ENCODE measurements around the gene TOR1AIP2. TPM values are rescaled to one million over a fixed set of nuclear protein-coding genes. Genes with fewer than 3 reads are reported as not detected.

TOR1AIP2 gene
- total and polyA plus RNA-seq, 2 donors (not counting 3 experiments of a cell fraction or from before 2014, with no cell fraction given): 18.6 to 101 TPM

- no peak overlapping the region for H3K27ac ChIP-seq (ENCODE audit: insufficient read depth, low read depth, low read length)
- dilution Hi-C loops (cut with MboI; ENCODE audit: extremely low pct_ligation_motif_present, low sequenced_read_pairs): no loop called here
- H2AFZ ChIP-seq (ENCODE audit: low read depth, low read length): no peak overlapping the region
- H4K20me1 ChIP-seq (replicated peaks; ENCODE audit: control insufficient read depth, extremely low read depth, insufficient read depth, low read length): no peaks in the 10 kb centered on the region
- no peaks in the 10 kb centered on the region for H3K9me3 ChIP-seq (replicated peaks; ENCODE audit: control insufficient read depth, insufficient read depth, low read length)
- no peak for FAIRE-seq
- no peaks in the 10 kb centered on the region for H3K9me1 ChIP-seq (replicated peaks; ENCODE audit: control insufficient read depth, extremely low read depth, insufficient read depth, low read length)
- H3K79me2 ChIP-seq (ENCODE audit: control insufficient read depth, insufficient read depth, low read length): no peaks in the 10 kb centered on the region
- DNase-seq (ENCODE audit: low read depth, low spot score): no peak
- H3K4me2 ChIP-seq (ENCODE audit: insufficient read depth, low read length): no peak overlapping the region
- H3K4me1 ChIP-seq (ENCODE audit: control insufficient read depth, extremely low read depth, insufficient read depth, low read length): no peaks in the 10 kb centered on the region
- H3K4me3 ChIP-seq (replicated peaks in 1 of 3; ENCODE audit: insufficient read depth in 1 of 3, low read depth in 1 of 3, low read length in 3 of 3): no peak overlapping the region
- intact Hi-C loops (cut with micrococcal nuclease): no loop called here
- H3K27me3 ChIP-seq (ENCODE audit: control insufficient read depth in 2 of 2, insufficient read depth in 2 of 2, low read length in 2 of 2): no peaks in the 10 kb centered on the region
- no peak overlapping the region for H3K9ac ChIP-seq (replicated peaks; ENCODE audit: extremely low read depth, insufficient read depth, low read length)
- no peak for TF ChIP-seq EZH2 (IDR thresholded peaks at IDR 0.05; ENCODE audit: borderline replicate concordance, low read depth, low read length, severe bottlenecking)
- TF ChIP-seq FOS (IDR thresholded peaks at IDR 0.05; ENCODE audit: borderline replicate concordance, insufficient read depth, low read length): peak; percentile 14
- TF ChIP-seq JUN (IDR thresholded peaks at IDR 0.05; ENCODE audit: borderline replicate concordance, insufficient read depth, insufficient read length, low read depth): peak; percentile 19
- ChIA-PET CTCF (interaction anchor here (0.8 to 1.1 kb wide), 2 partner anchors 9 to 255 kb away, joined by 3 read pairs; no protein-coding TSS in a partner anchor), POLR2A (no interaction called here)
- no peaks in the 10 kb centered on the region for H3K36me3 ChIP-seq (ENCODE audit: control insufficient read depth in 2 of 2, extremely low read depth in 1 of 2, insufficient read depth in 2 of 2, low read length in 2 of 2)
- BruUV-seq (replicated peaks): no TSS peak
Observed at GRCh38 chr1:179925922-179926849, 48.6 kb upstream of the TOR1AIP2 start.

- no peak for TF ChIP-seq POLR2AphosphoS5 (IDR thresholded peaks at IDR 0.05; ENCODE audit: insufficient read depth, low read depth, low read length)
- no peak for TF ChIP-seq FOS (IDR thresholded peaks at IDR 0.05; ENCODE audit: borderline replicate concordance, insufficient read depth, low read length)
- no peak for TF ChIP-seq MYC (IDR thresholded peaks at IDR 0.05; ENCODE audit: low read depth, low read length)
- no peak for TF ChIP-seq CTCF (IDR thresholded peaks at IDR 0.05; ENCODE audit: extremely low read depth in 1 of 2, insufficient read depth in 1 of 2, low read depth in 1 of 2, low read length in 2 of 2)
- TF ChIP-seq POLR2A (IDR thresholded peaks at IDR 0.05; ENCODE audit: low read depth, low read length): no peak
- no peak for TF ChIP-seq MAX (IDR thresholded peaks at IDR 0.05; ENCODE audit: insufficient read depth, insufficient read length)
- TF ChIP-seq EZH2 (IDR thresholded peaks at IDR 0.05; ENCODE audit: borderline replicate concordance, low read depth, low read length, severe bottlenecking): no peak
- no peak for TF ChIP-seq GATA2 (IDR thresholded peaks at IDR 0.05; ENCODE audit: insufficient read depth, insufficient read length, low read depth, low read length)
- TF ChIP-seq JUN (IDR thresholded peaks at IDR 0.05; ENCODE audit: borderline replicate concordance, insufficient read depth, insufficient read length, low read depth): no peak
- Histone ChIP-seq H3K9ac (replicated peaks; ENCODE audit: extremely low read depth, insufficient read depth, low read length) (no peak overlapping the region), H3K9me1 (replicated peaks; ENCODE audit: control insufficient read depth, extremely low read depth, insufficient read depth, low read length) (no peaks in the 10 kb centered on the region), H3K79me2 (ENCODE audit: control insufficient read depth, insufficient read depth, low read length) (no peaks in the 10 kb centered on the region), H3K36me3 (ENCODE audit: control insufficient read depth in 2 of 2, extremely low read depth in 1 of 2, insufficient read depth in 2 of 2, low read length in 2 of 2) (no peaks in the 10 kb centered on the region), H3K4me3 (replicated peaks in 1 of 3; ENCODE audit: insufficient read depth in 1 of 3, low read depth in 1 of 3, low read length in 3 of 3) (no peak overlapping the region), H4K20me1 (replicated peaks; ENCODE audit: control insufficient read depth, extremely low read depth, insufficient read depth, low read length) (no peaks in the 10 kb centered on the region), H3K27me3 (ENCODE audit: control insufficient read depth in 2 of 2, insufficient read depth in 2 of 2, low read length in 2 of 2) (no peaks in the 10 kb centered on the region), H3K9me3 (replicated peaks; ENCODE audit: control insufficient read depth, insufficient read depth, low read length) (no peaks in the 10 kb centered on the region), H3K4me1 (ENCODE audit: control insufficient read depth, extremely low read depth, insufficient read depth, low read length) (no peaks in the 10 kb centered on the region), H3K4me2 (ENCODE audit: insufficient read depth, low read length) (no peak overlapping the region), H2AFZ (ENCODE audit: low read depth, low read length) (no peak overlapping the region), H3K27ac (ENCODE audit: insufficient read depth, low read depth, low read length) (no peak overlapping the region)
- intact Hi-C loops (cut with micrococcal nuclease): no loop called here
- no peak for DNase-seq (ENCODE audit: low read depth, low spot score)
- ChIA-PET CTCF (interaction anchor here (0.8 kb wide), 1 partner anchor 255 kb away, joined by 3 read pairs; no protein-coding TSS in a partner anchor), POLR2A (no interaction called here)
- no peak for FAIRE-seq
- no TSS peak for BruUV-seq (replicated peaks)
- dilution Hi-C loops (cut with MboI; ENCODE audit: extremely low pct_ligation_motif_present, low sequenced_read_pairs): no loop called here
Observed at GRCh38 chr1:179925302-179925701, 47.7 kb upstream of the TOR1AIP2 start.

Data from endothelial cell of umbilical vein (primary cell).